Measurements from ENCODE around the gene CKMT2. TPM values are rescaled to one million over a fixed set of nuclear protein-coding genes. Genes with fewer than 3 reads are reported as not detected.
A peak's percentile ranks its signal among the peaks of the same experiment; 100 is the strongest.

Gene CKMT2
- total RNA-seq, 1 experiment from 2014 or later: not detected

DNA sequence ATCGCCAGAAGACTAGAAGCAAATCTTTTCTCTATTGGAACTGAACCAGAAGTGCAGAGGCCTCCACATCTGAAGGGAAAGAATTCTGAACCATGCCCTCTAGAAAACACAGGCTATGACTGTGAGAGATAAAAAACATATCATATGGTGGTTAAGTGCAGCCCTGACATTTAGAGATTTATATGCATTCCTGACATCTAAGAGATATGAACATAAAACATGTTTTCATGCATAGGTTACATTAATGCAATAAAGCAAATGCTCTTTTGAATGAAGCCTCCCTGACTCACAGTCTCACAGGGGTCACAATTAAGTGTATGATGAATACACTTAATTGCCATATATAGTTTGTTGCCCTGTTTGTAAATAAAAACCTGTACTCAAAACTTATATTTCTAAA is 28.9 kb upstream of the CKMT2 start:
- no TSS peak for BruUV-seq (replicated peaks)
- POLR2A ChIA-PET: no interaction called here

DNA sequence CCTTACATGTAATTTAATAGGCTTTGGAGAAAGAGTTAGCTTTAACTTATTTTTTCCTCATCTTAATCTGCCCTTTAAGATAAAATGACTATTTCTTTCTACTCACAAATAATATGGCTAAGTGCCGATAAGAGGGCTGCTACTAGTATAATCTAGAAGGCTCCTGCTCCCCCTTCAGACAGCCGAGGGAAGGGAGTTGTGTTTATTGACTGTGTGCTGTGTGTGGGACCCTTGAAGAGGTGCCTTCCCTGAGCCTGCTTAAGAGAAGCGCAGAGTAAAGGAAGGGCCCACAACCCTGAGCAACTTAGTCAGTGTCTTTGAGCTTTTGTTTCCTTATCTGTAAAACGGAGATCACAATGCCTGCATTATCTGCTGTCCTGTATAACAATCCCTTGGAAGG is 28.1 kb upstream of the CKMT2 start:
- Histone ChIP-seq H3K27me3 (ENCODE audit: control insufficient read depth, insufficient read depth, low read length) (no peaks in the 10 kb centered on the region), H3K4me3 (ENCODE audit: low read depth in 2 of 2, low read length in 2 of 2) (no peak overlapping the region), H3K9me3 (ENCODE audit: control insufficient read depth, insufficient read depth, low read depth, low read length) (no peaks in the 10 kb centered on the region), H3K36me3 (ENCODE audit: control insufficient read depth, insufficient read depth, low read length) (no peaks in the 10 kb centered on the region), H3K27ac (ENCODE audit: low read length) (no peak overlapping the region), H3K4me1 (ENCODE audit: control insufficient read depth, insufficient read depth, low read length) (no peaks in the 10 kb centered on the region)
- no peak for ATAC-seq
- POLR2A ChIA-PET: no interaction called here
- TF ChIP-seq CTCF (IDR thresholded peaks at IDR 0.05) (peak; percentile 17), POLR2AphosphoS5 (IDR thresholded peaks at IDR 0.05; ENCODE audit: low read depth, low read length) (no peak)
- CTCF ChIA-PET: no interaction called here
- DNase-seq (ENCODE audit: low read depth, low spot score): no peak
- in situ Hi-C loops (cut with HindIII; ENCODE audit: low pct_unique_long_range_greater_than_20kb, low sequenced_read_pairs) (no loop called here), intact Hi-C loops (cut with micrococcal nuclease; ENCODE audit: unreplicated experiment) (no loop called here)
- BruUV-seq (replicated peaks): no TSS peak

More for the DNA sequence above, 28.9 kb upstream of the CKMT2 start:
- Histone ChIP-seq H3K27me3 (ENCODE audit: control insufficient read depth, insufficient read depth, low read length) (no peaks in the 10 kb centered on the region), H3K9me3 (ENCODE audit: control insufficient read depth, insufficient read depth, low read depth, low read length) (no peaks in the 10 kb centered on the region), H3K27ac (ENCODE audit: low read length) (no peak overlapping the region), H3K4me1 (ENCODE audit: control insufficient read depth, insufficient read depth, low read length) (no peaks in the 10 kb centered on the region), H3K4me3 (ENCODE audit: low read depth in 2 of 2, low read length in 2 of 2) (no peak overlapping the region), H3K36me3 (ENCODE audit: control insufficient read depth, insufficient read depth, low read length) (no peaks in the 10 kb centered on the region)
- intact Hi-C loops (cut with micrococcal nuclease; ENCODE audit: unreplicated experiment): no loop called here
- ATAC-seq (no peak), DNase-seq (ENCODE audit: low read depth, low spot score) (no peak)
- TF ChIP-seq CTCF (IDR thresholded peaks at IDR 0.05): no peak
- no peak for TF ChIP-seq REST (IDR thresholded peaks at IDR 0.05; ENCODE audit: insufficient read depth in 1 of 2, low read depth in 2 of 2, low read length in 1 of 2)
- no peak for TF ChIP-seq POLR2AphosphoS5 (IDR thresholded peaks at IDR 0.05; ENCODE audit: low read depth, low read length)
- in situ Hi-C loops (cut with HindIII; ENCODE audit: low pct_unique_long_range_greater_than_20kb, low sequenced_read_pairs): no loop called here
- CTCF ChIA-PET: interaction anchor here (0.7 kb wide), 1 partner anchor 38 kb away, joined by 3 read pairs; no protein-coding TSS in a partner anchor

GRCh38 chr5:81207009-81207408 is 26.1 kb upstream of the CKMT2 start:
- intact Hi-C loops (cut with micrococcal nuclease; ENCODE audit: unreplicated experiment): no loop called here
- BruUV-seq (replicated peaks): no TSS peak

More at GRCh38 chr5:81207009-81207408, 26.1 kb upstream of the CKMT2 start:
- DNase-seq (ENCODE audit: low read depth, low spot score) (no peak), ATAC-seq (peak; percentile 77)
- peak; percentile 71 for TF ChIP-seq CTCF (IDR thresholded peaks at IDR 0.05)
- no peak for TF ChIP-seq REST (IDR thresholded peaks at IDR 0.05; ENCODE audit: insufficient read depth in 1 of 2, low read depth in 2 of 2, low read length in 1 of 2)
- Histone ChIP-seq H3K27me3 (ENCODE audit: control insufficient read depth, insufficient read depth, low read length) (no peaks in the 10 kb centered on the region), H3K36me3 (ENCODE audit: control insufficient read depth, insufficient read depth, low read length) (no peaks in the 10 kb centered on the region), H3K9me3 (ENCODE audit: control insufficient read depth, insufficient read depth, low read depth, low read length) (no peaks in the 10 kb centered on the region), H3K4me1 (ENCODE audit: control insufficient read depth, insufficient read depth, low read length) (no peaks in the 10 kb centered on the region), H3K4me3 (ENCODE audit: low read depth in 2 of 2, low read length in 2 of 2) (no peak overlapping the region), H3K27ac (ENCODE audit: low read length) (no peak overlapping the region)
- ChIA-PET CTCF (no interaction called here), POLR2A (no interaction called here)
- in situ Hi-C loops (cut with HindIII; ENCODE audit: low pct_unique_long_range_greater_than_20kb, low sequenced_read_pairs): no loop called here
